Medulla oblongata (tissue), 1 donor: ENCODE results near the gene SAMHD1.
"Not testable (repeated sequence)": the region's sequence is repeated elsewhere in the genome, so short reads cannot be mapped to it uniquely, and the experiment has no call there.

Experiments used
- DNase-seq: peaks from one replicate; pipeline ENCODE4 v3.0.0-alpha.2; 2015; ENCODE audit errors: extremely low spot score

Gene SAMHD1

DNA sequence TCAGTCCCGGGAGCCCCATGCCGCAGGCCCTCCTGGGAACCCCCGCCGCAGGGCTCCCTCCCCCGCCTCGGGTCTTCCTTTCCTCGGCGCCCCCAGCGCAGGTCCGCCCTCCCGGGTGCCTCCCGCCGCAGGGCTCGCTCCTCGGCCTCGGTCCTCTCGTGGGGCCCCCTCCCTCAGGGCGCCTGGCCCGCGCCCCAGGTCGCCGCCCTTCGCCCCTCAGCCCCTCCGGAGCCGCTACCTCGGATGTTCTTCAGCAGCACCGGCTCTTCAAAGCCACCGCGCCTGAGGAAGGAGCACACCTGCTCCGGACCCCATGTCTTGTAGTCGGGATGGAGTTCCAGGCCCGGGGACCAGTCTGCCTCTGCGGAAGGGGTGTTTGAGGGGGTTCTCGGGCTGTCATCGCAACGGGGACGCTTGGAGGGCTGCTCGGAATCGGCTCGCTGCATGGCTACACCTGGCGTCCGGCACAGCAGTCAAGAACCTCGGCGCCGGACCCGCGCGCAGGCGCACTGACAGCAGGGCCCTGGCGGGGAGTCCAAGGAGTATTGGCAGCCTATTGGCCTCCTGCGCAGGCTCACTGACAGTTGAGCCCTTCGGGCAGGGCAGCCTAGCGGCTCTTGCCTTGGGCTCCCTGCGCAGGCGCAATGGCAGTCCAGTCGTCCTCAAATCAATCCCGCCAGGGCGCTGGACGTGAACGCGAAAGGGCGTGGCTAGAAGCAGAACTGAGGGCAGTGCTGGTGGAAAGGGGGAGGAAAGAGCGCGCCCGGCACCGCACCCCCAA, at the start of gene SAMHD1:
SAMHD1 (minus strand) TSS at position 511 of the 781 bp plus-strand sequence; CDS start at position 446, 65 bp downstream.
- DNase-seq: peak; percentile 99

DNA sequence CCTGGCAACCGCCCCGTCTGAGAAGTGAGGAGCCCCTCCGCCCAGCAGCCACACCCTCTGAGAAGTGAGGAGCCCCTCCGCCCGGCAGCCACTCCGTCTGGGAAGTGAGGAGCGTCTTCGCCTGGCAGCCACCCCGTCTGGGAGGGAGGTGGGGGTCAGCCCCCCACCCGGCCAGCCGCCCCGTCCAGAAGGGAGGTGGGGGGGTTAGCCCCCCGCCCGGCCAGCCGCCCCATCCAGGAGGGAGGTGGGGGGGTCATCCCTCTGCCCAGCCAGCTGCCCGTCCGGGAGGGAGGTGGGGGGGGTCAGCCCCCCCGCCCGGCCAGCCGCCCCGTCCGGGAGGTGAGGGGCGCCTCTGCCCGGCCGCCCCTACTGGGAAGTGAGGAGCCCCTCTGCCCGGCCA, 48.7 kb upstream of the SAMHD1 start:
- DNase-seq: not testable (repeated sequence)

DNA sequence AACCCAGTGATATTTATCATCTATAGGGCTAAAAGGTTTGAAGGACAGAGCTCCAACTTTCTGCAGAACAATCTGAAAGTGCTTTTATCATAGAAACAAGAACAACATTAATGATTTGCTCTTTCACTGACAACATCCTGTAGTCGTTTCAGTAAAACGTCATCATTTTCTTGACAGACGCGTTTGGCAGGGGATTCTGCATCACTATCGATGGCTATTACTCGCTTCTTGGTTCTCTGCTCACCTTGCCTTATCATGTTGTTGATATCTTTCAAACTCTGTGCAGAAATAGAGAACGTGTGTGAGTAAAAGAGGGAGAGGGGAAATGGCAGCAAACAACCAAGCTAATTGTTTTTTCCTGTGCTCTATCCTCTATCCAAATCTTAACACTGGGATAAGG, 47.1 kb upstream of the SAMHD1 start:
- no peak for DNase-seq

DNA sequence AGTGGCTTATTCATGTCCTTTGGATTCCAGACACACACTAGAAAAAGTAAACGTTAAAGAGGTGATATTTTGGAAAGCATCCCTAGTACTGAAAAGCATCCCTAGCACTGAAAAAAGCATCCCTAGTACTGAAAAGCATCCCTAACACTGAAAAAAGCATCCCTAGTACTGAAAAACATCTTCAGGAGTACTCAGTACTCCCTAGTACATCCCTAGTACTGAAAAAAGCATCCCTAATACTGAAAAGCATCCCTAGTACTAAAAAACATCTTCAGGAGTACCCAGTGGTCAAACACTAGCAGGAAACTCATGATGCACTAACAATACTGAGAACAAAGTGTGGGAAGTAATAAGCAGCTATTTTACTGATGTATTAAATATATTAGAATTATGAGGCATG, 45.6 kb upstream of the SAMHD1 start:
- no peak for DNase-seq

DNA sequence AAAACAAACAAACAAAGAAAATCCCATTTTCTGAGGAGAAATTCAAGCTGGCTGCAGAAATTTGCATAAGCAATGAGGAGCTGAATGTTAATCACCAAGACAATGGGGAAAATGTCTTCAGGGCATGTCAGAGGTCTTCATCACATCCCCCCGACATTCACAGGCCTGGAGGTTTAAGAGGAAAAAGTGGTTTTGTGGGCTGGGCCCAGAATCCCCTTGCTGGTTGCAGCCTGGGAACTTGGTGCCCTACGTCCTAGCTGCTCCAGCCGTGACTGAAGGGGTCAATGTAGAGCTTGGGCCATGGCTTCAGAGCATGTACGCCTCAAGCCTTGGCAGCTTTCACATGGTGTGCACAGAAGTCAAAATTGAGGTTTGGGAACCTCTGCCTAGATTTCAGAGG, 42.7 kb upstream of the SAMHD1 start:
- not testable (repeated sequence) for DNase-seq

DNA sequence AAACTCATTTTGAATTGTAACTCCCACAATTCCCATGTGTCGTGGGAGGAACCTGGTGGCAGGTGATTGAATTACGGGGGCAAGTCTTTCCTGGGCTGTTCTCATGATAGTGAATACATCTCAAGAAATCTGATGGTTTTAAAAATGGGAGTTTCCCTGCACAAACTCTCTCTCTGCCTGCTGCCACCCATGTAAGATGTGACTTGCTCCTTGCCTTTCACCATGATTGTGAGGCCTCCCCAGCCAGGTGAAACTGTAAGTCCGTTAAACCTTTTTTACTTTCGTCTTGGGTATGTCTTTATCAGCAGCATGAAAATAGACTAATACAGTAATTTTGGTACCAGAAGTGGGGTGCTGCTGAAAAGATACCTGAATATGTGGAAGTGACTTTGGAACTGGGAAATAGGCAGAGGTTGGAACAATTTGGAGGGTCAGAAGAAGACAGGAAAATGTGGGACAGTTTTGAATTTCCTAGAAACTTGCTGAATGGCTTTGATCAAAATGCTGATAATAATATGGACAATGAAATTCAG, 41.4 kb upstream of the SAMHD1 start:
- no peak for DNase-seq

DNA sequence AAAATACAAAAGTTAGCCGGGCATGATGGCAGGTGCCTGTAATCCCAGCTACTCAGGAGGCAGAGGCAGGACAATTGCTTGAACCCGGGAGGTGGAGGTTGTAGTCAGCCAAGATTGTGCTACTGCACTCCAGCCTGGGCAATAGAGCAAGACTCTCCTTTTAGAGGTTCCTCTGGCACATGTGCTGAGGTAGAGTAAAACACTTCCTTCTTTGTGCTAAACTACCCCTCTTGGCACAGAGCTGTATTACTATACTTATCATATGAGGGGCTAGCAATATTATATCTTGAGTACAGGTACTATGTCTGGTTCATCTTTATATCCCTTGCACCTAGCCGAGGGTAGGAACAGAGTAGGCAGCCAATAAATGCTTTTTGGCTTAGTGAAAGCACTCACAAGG, 40.2 kb upstream of the SAMHD1 start:
- DNase-seq: no peak

DNA sequence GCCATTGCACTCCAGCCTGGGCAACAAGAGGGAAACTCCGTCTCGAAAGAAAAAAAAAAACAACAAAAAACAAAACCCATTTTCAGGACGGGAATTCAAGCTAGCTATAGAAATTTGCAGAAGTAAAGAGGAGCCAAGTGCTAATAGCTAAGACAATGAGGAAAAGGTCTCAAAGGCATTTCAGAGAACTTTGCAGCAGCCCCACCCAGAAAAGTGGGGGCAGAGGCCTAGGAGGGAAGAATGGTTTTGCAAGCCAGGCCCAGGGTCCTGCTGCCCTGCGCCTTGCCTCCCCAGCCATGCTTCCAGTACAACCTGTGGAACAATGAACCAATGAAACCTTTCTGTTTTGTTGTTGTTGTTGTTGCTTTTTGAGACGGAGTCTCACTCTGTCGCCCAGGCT, 38.3 kb upstream of the SAMHD1 start:
- peak; percentile 9 for DNase-seq

DNA sequence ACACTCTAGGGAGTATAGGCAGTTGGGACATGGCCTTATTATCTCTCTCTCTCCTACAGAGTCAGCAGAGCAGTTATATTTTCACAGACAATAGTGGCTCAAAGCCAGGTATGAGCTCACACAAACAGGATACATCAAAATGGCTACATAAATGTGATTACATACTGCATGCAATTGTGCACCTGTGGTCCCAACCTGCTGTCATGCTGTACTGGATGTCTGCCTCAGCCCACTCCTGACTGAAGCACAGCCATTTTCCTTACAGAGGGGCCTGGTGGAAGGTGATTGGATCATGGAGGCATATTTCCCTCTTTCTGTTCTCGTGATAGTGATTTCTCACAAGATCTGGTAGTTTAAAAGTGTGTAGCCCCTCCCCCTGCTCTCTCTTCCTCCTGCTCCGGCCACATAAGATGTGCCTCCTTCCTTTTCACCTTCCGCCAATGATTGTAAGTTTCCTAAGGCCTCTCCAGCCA, 37.0 kb upstream of the SAMHD1 start:
- no peak for DNase-seq

DNA sequence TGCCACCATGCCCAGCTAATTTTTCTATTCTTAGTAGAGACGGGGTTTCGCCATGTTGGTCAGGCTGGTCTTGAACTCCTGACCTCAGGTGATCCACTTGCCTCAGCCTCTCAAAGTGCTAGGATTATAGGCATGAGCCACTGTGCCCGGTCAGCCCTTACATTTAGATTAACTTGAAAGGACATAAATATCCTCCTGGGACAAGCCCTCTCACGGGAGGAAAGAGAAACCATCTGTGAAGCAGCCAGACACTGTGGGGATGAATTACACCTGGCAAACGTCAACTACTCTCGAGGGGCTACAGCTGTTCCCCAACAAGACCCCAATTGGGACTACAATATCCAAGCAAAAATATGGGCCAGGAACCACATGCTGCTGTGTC, 32.7 kb upstream of the SAMHD1 start:
- no peak for DNase-seq

DNA sequence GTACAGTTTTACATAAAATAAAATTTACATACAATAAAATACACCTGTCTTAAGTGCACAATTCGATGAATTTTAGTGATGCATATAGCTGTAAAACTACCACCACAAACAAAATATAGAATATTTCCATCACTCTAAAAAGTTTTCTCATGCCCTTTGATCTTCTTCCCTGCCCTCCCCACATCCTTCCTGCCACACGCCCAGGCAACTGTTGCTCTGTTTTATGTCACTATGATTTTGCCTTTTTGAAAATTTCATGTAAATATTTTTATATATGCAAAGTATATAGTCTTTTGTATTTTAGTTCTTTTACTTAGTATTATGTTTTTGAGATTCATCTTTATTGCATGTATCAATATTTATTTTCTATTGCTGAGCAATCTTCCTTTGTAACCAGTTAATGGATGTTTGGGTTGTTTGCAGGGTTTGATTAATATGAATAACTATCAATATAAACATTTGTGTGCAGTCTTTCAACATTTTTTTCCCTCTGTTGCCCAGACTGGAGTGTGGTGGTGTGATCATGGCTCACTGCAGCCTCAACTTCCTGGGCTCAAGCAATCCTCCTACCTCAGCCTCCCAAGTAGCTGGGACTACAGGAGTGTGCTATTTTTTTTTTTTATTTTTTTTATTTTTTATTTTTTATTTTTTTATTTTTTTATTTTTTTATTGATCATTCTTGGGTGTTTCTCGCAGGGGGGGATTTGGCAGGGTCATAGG, 23.8 kb upstream of the SAMHD1 start:
- DNase-seq: no peak

DNA sequence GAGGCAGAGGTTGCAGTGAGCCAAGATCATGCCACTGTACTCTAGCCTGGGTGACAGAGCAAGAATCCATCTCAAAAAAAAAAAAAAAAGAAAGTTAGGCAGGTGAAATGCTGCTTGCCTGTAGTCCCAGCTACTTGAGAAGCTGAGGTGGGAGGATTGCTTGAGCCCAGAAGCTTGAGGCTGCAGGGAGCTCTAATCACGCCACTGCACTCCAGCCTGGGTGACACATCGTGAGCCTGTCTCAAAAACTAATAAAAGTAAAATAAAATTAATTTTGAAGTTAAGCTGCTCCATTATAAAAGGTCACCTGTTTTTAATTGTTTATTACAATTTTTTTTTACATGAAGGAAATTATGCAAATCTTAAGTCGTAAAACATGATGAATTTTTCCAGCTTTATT, 23.2 kb upstream of the SAMHD1 start:
- no peak for DNase-seq

DNA sequence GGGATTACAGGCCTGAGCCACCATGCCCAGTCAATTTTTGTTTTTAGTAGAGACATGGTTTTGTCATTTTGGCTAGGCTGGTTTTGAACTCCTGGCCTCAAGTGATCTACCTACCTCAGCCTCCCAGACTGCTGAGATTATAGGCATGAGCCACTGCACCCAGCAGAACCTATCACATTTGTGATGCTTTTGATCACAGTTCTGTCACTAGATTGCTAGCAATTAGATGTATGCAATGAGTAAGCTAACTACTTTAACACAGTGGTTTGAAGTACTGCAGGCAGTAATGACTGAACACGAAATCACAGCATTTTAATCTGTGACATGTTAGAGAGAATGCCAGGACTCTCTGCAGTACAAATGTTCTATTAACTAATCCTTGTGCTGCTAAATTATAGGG, 19.6 kb upstream of the SAMHD1 start:
- DNase-seq: no peak

DNA sequence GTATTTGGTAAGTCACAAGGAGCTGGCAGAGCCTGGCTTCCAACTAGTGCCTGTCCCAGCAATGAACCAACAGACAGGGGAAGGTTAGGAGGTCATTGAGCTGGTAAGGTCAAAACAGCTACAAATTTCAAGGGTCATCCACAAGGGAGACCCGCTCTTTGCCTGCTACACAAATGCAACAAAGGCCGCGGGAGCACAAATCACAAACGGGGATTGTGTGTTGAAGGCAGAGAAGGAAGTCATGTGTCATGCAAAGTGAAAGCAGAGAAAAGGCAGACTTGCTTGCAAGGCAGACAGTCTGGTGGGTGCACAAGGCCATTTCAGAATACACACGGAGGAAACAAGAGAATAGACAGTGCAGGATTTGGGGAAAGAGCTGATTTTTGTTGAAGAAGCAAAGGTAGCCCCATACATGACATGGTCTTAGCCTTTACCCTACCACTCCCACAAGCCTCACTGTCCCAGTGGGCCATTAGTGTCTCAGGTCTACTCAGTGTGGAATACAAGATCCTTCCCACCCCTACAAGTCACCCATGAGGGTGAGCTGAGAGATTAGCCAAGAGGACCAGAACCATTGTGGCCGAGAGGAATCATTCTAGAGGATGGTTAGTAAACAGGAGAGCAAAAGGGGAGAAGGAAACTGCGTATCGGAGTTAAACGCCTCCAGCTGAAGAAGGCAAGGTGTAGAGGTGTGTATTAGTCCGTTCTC, 18.1 kb upstream of the SAMHD1 start:
- DNase-seq: peak; percentile 52

DNA sequence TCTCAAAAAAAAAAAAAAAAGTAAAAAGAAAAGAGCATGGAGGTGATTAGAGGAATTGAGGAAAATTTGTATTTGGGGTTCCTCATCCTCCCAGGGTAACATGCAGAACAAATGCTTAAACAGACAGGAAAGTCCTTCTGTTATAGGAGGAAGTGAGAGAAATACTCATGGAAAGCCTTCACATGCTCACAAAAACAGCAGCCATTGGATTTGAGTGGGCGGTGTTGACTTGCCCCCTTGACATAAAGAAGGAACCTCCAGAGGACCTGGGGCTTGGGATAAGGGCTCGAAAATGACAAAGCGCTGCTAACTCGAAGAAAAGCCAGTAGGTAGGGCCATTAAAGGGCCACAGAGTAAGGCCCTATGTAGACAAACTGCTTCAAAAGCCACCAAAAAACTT, 17.5 kb upstream of the SAMHD1 start:
- peak; percentile 60 for DNase-seq

DNA sequence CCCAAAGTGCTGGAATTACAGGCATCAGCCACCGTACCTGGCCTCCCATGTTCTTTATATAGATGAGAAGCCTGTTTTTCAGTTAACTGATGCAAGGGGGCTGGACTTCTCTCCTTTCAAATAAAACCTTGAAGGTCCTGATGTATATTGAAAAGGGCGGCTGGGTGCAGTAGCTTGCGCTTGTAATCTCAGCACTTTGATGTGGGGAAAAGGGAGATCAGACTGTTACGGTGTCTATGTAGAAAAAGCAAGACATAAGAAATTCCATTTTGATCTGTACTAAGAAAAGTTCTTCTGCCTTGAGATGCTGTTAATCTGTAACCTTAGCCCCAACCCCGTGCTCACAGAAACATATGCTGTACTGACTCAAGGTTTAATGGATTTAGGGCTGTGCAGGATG, 16.1 kb upstream of the SAMHD1 start:
- no peak for DNase-seq

DNA sequence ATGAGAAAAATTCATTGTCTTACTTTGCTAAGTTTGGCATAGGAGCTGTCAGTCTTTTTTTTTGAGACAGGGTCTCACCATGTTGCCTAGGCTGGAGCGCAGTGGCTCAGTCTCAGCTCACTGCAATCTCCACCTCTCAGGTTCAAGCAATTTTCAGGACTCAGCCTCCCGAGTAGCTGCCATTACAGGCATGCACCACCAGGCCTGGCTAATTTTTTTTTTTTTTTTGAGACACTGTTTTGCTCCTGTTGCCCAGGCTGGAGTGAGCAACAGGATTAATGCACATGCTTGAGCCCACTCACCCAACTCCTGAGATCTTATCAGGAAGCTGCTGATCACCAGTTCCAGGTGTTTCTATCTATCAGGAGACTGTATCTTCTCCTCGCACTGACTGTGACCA, 15.5 kb upstream of the SAMHD1 start:
- not testable (repeated sequence) for DNase-seq

DNA sequence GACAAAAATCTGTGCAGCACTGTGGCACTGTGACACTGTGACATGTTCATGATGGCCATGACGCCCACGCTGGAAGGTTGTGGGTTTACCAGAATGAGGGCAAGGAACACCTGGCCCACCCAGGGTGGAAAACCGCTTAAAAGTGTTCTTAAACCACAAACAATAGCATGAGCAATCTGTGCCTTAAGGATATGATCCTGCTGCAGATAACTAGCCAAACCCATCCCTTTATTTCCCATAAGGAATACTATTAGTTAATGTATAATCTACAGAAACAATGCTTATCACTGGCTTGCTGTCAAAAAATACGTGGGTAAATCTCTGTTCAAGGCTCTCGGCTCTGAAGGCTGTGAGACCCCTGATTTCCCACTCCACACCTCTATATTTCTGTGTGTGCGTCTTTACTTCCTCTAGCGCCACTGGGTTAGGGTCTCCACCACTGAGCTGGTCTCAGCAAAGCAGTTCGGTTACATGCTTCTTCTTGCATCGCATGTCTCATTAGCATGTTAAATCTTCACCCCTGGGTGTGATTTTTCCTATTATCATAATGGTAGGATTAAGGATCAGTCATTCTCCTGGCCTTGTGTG, 10.9 kb upstream of the SAMHD1 start:
- DNase-seq: not testable (repeated sequence)

DNA sequence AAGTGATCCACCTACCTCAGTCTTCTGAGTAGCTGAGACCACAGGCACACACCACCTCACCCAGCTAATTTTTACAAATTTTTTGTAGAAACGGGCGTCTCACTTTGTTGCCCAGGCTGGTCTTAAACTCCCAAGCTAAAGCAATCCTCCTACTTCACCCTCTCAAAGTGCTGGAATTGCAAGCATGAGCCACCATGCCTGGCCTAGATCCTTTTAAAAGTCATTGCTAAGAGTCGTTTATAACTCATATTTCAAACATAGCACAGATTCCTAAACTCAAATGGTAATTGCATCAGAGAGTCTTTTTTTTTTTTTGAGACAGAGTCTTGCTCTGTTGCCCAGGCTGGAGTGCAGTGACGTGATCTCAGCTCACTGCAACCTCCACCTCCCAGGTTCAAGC, 7.7 kb upstream of the SAMHD1 start:
- DNase-seq: no peak

DNA sequence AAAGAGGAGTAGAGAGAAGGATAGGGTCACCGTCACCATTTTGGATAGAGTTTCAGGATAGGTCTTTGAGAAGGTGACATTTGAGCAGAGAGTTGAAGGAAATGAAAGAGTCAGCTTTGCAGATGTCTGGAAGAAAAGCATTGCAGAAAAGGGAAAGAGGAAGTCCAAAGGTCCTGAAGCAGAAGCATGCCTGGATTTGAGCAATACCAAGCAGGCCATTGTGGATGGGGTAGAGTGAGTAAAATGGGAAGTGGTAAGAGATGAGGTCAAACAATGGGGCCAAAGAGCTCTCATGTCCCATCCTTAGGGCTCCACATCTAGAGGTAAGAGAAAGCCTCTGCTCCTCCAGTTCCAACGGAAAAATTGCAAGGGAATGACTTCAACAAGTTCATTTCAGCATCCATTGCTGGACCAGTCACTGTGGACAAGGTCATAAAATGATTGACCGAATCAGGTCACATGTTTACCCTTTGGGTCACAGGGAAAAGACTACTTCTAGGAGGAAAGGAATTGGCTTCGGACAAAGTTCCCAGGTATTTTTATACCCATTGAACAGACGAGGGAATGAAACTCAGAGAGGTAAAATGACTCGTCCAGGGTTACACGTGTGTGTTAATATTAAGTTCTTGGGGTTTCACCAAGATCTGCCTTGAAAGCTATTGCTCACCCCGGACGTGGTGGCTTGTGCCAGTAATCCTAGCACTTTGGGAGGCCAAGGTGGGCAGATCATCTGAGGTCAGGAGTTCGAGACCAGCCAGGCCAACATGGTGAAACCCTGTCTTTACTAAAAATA, 6.6 kb upstream of the SAMHD1 start:
- peak; percentile 81 for DNase-seq

DNA sequence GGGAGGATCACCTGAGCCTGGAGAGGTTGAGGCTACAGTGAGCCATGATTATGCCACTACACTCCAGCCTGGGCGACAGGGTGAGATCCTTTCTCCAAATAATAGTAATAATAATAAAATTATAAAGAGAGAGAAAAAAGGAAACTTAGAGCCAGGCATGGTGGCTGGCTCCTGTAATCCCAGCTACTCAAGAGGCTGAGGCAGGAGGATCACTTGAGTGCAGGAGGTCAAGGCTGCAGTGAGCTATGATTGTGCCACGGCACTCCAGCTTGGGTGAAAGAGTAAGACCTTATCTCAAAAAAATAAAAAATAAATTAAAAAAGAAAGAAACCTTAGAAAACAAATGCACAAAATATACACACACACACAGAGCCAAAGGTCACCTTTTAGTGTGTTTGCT, 5.2 kb upstream of the SAMHD1 start:
- DNase-seq: no peak
